Stimulated activated CD8-positive, alpha-beta memory T cell treated with anti-CD3 and anti-CD28 coated beads, Interleukin-15, amount 100 ng/mL, for 24 hours (primary cell): ENCODE measurements around the gene TRAK2.

ENCODE experiments used
- DNase-seq: peaks from one replicate; pipeline ENCODE4 v3.0.0-alpha.2; 2020; ENCODE audit warnings: low read depth

The TRAK2 gene

GRCh38 chr2:201358684-201359083 lies 92.6 kb downstream of the TRAK2 start:
- no peak for DNase-seq

GRCh38 chr2:201357221-201357620 lies 94.0 kb downstream of the TRAK2 start, which contains the start of gene FLACC1:
FLACC1 (minus strand) TSS chr2:201357345; CDS start chr2:201351404, 5,941 bp downstream.
- DNase-seq, result no peak

DNA sequence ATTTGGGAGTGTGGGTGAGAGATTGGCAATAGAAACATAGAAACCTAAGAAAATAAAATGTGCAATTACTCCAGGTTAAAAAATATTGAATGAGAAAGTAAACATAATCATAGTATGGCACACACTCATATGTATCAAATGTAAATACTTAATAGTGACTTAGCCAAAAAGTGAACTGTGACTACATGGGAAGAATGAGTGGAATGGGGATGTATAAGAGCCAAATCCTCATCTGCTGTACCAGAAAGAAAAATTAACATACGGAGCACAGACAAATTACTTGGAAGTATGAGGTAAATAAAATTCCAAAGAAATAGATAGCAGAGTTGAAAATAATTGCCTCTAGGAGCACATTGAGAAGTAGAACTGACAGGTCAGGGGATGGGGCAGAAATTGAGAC lies 98.1 kb downstream of the TRAK2 start:
- DNase-seq, result no peak

GRCh38 chr2:201350879-201351278 lies 100.4 kb downstream of the TRAK2 start:
- no peak for DNase-seq

- DNase-seq, result no peak
These were observed 101.7 kb downstream of the TRAK2 start for GRCh38 chr2:201349601-201350000.

- no peak for DNase-seq
These were observed 102.5 kb downstream of the TRAK2 start for GRCh38 chr2:201348758-201349157.

GRCh38 chr2:201347138-201347537 lies 104.1 kb downstream of the TRAK2 start:
- DNase-seq, result no peak

DNA sequence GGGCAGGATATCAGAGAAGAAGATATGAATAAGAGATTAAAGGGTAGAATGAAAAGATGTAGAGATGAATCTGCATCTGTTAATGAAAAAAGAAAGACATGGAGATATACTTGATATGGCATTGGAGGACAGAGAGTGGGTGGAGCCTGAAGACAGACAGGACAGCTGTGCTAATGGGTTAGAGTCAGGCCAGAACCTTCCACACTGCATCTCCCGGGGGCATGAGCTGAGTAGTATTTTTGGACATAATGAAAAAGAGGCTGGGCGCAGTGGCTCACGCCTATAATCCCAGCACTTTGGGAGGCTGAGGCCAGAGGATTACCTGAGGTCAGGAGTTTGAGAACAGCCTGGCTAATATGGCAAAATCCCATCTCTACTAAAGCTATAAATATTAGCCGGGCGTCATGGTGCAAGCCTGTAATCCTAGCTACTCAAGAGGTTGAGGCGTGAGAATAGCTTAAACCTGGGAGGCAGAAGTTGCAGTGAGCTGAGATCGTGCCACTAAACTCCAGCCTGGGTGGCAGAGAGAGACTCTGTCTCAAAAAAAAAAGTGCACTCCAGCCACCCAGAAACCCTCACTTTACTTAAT lies 105.5 kb downstream of the TRAK2 start:
- DNase-seq, result no peak

- no peak for DNase-seq
These were observed 106.4 kb downstream of the TRAK2 start for GRCh38 chr2:201344663-201345366.

DNA sequence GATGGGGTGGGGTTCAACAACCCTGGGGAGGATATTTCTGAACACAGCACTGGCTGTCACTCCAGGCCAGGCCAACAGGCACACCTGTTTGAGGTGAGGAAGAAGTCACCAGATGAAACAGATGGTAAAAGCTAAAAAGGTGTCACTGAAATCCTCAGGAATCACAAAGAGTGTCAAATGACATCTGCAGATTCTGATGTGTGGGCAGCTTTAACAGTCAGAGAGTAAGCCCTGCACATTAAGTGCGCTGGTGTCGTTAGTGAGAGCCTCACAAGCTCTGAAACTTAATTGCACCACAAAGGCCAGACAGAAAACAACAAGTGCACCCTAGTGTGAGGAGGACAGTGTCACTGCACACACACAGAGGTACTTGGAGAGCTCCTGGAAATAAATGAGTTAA lies 107.7 kb downstream of the TRAK2 start:
- DNase-seq, result no peak

GRCh38 chr2:201342923-201343322 lies 108.3 kb downstream of the TRAK2 start:
- no peak for DNase-seq

- no peak for DNase-seq
These were observed 121.8 kb downstream of the TRAK2 start for GRCh38 chr2:201329409-201329808.

DNA sequence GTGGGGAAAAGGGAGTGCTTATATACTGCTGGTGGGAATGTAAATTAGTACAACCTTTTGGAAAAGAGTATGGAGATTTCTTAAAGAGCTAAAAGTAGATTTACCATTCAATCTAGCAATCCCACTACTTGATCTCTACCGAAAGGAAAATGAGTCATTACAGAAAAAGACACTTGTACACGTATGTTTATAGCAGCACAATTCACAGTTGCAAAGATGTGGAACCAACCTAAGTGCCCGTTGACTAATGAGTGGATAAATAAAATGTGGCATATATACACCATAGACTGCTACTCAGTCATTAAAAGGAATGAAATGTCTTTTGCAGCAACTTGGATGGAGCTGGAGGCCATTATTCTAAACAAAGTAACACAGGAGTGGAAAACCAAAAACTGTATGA lies 123.6 kb downstream of the TRAK2 start:
- no peak for DNase-seq
